Measurements from ENCODE around the gene COLEC12. TPM values are rescaled to one million over a fixed set of nuclear protein-coding genes. Genes with fewer than 3 reads are reported as not detected.

Gene COLEC12
- total RNA-seq, 3 donors from 2014 or later (not counting 1 experiment from before 2014, with no cell fraction given): not detected

- no peak overlapping the region for H3K4me3 ChIP-seq (ENCODE audit: low read length)
- H3K27me3 ChIP-seq (ENCODE audit: control insufficient read depth, insufficient read depth, low read length): no peaks in the 10 kb centered on the region
- TF ChIP-seq CTCF (IDR thresholded peaks at IDR 0.05): no peak
- ATAC-seq (no peak), DNase-seq (no peak)
- no CpG with 5 or more reads among the region's 1 CpG for WGBS (ENCODE audit: insufficient coverage)
- no peaks in the 10 kb centered on the region for H3K4me1 Mint-ChIP-seq
- no peaks in the 10 kb centered on the region for H3K36me3 Mint-ChIP-seq
- no peaks in the 10 kb centered on the region for H3K9me3 Mint-ChIP-seq
- no peaks in the 10 kb centered on the region for H3K9me3 ChIP-seq (ENCODE audit: control insufficient read depth, insufficient read depth, low read length)
- no peak overlapping the region for H3K27ac ChIP-seq (ENCODE audit: low read length)
- H3K27me3 Mint-ChIP-seq (ENCODE audit: low read depth in 2 of 2): peaks cover 0 to 6% of the 10 kb centered on the region in 2 donors
- intact Hi-C loops (cut with micrococcal nuclease): no loop called here
- no peak overlapping the region for H3K27ac Mint-ChIP-seq
- H3K4me1 ChIP-seq (ENCODE audit: control insufficient read depth, insufficient read depth, low read length): no peaks in the 10 kb centered on the region
- H3K36me3 ChIP-seq (ENCODE audit: control insufficient read depth, insufficient read depth, low read length): no peaks in the 10 kb centered on the region
- H3K4me3 Mint-ChIP-seq: no peak overlapping the region
Observed at GRCh38 chr18:429030-429429, 71.5 kb downstream of the COLEC12 start.

- H3K27me3 ChIP-seq (ENCODE audit: control insufficient read depth, insufficient read depth, low read length): no peaks in the 10 kb centered on the region
- H3K4me3 ChIP-seq (ENCODE audit: low read length): no peak overlapping the region
- Mint-ChIP-seq H3K36me3 (no peaks in the 10 kb centered on the region), H3K27me3 (ENCODE audit: low read depth in 2 of 2) (peaks cover 0 to 3% of the 10 kb centered on the region in 2 donors), H3K4me3 (no peak overlapping the region), H3K9me3 (no peaks in the 10 kb centered on the region), H3K27ac (no peak overlapping the region), H3K4me1 (no peaks in the 10 kb centered on the region)
- no peaks in the 10 kb centered on the region for H3K9me3 ChIP-seq (ENCODE audit: control insufficient read depth, insufficient read depth, low read length)
- no peak for ATAC-seq
- WGBS (ENCODE audit: insufficient coverage): 90% methylated on average over 8 of the region's 8 CpGs
- no peaks in the 10 kb centered on the region for H3K4me1 ChIP-seq (ENCODE audit: control insufficient read depth, insufficient read depth, low read length)
- TF ChIP-seq CTCF (IDR thresholded peaks at IDR 0.05): no peak
- no peak overlapping the region for H3K27ac ChIP-seq (ENCODE audit: low read length)
- H3K36me3 ChIP-seq (ENCODE audit: control insufficient read depth, insufficient read depth, low read length): no peaks in the 10 kb centered on the region
- intact Hi-C loops (cut with micrococcal nuclease): no loop called here
- DNase-seq: no peak
Observed at GRCh38 chr18:427005-427404, 73.5 kb downstream of the COLEC12 start.

- no peaks in the 10 kb centered on the region for H3K9me3 ChIP-seq (ENCODE audit: control insufficient read depth, insufficient read depth, low read length)
- H3K36me3 ChIP-seq (ENCODE audit: control insufficient read depth, insufficient read depth, low read length): no peaks in the 10 kb centered on the region
- DNase-seq (no peak), ATAC-seq (no peak)
- intact Hi-C loops (cut with micrococcal nuclease): no loop called here
- H3K9me3 Mint-ChIP-seq: no peaks in the 10 kb centered on the region
- no peak for TF ChIP-seq CTCF (IDR thresholded peaks at IDR 0.05)
- H3K36me3 Mint-ChIP-seq: no peaks in the 10 kb centered on the region
- no peak overlapping the region for H3K27ac ChIP-seq (ENCODE audit: low read length)
- H3K4me3 ChIP-seq (ENCODE audit: low read length): no peak overlapping the region
- H3K4me3 Mint-ChIP-seq: no peak overlapping the region
- no peaks in the 10 kb centered on the region for H3K27me3 Mint-ChIP-seq (ENCODE audit: low read depth in 2 of 2)
- H3K4me1 Mint-ChIP-seq: no peaks in the 10 kb centered on the region
- 93% methylated on average over 5 of the region's 7 CpGs for WGBS (ENCODE audit: insufficient coverage)
- H3K4me1 ChIP-seq (ENCODE audit: control insufficient read depth, insufficient read depth, low read length): no peaks in the 10 kb centered on the region
- H3K27me3 ChIP-seq (ENCODE audit: control insufficient read depth, insufficient read depth, low read length): no peaks in the 10 kb centered on the region
- H3K27ac Mint-ChIP-seq: no peak overlapping the region
Observed at GRCh38 chr18:425106-425745, 75.3 kb downstream of the COLEC12 start.

- H3K27me3 ChIP-seq (ENCODE audit: control insufficient read depth, insufficient read depth, low read length): no peaks in the 10 kb centered on the region
- H3K9me3 ChIP-seq (ENCODE audit: control insufficient read depth, insufficient read depth, low read length): no peaks in the 10 kb centered on the region
- Mint-ChIP-seq H3K36me3 (no peaks in the 10 kb centered on the region), H3K9me3 (no peaks in the 10 kb centered on the region), H3K27me3 (ENCODE audit: low read depth in 2 of 2) (no peaks in the 10 kb centered on the region), H3K4me3 (no peak overlapping the region), H3K27ac (no peak overlapping the region), H3K4me1 (no peaks in the 10 kb centered on the region)
- no peaks in the 10 kb centered on the region for H3K36me3 ChIP-seq (ENCODE audit: control insufficient read depth, insufficient read depth, low read length)
- H3K27ac ChIP-seq (ENCODE audit: low read length): no peak overlapping the region
- DNase-seq: no peak
- intact Hi-C loops (cut with micrococcal nuclease): no loop called here
- no peak overlapping the region for H3K4me3 ChIP-seq (ENCODE audit: low read length)
- no peak for TF ChIP-seq CTCF (IDR thresholded peaks at IDR 0.05)
- H3K4me1 ChIP-seq (ENCODE audit: control insufficient read depth, insufficient read depth, low read length): no peaks in the 10 kb centered on the region
- no peak for ATAC-seq
- WGBS (ENCODE audit: insufficient coverage): 80% methylated on average over 2 of the region's 5 CpGs
Observed at GRCh38 chr18:424668-425067, 75.8 kb downstream of the COLEC12 start.
